Stimulated activated naive CD8-positive, alpha-beta T cell treated with anti-CD3 and anti-CD28 coated beads, Interleukin-15, amount 100 ng/mL, for 72 hours (primary cell): ENCODE measurements around the gene NEU1.
"Not testable (repeated sequence)": the region's sequence is repeated elsewhere in the genome, so short reads cannot be mapped to it uniquely, and the experiment has no call there.

Experiments used
- ATAC-seq: fragments of 150-1000 bp; cut with Tn5 transposase; 2 replicates; pipeline ENCODE4 v1.10.0; 2021; ENCODE audit warnings: mild to moderate bottlenecking, moderate library complexity
- DNase-seq, 2 donors: peaks; one replicate each; pipeline ENCODE4 v3.0.0; 2021 to 2022
- H3K27ac Mint-ChIP-seq, 2 donors: one replicate each; pipeline ENCODE4 v1.8.0; 2022; ENCODE audit warnings: mild to moderate bottlenecking in 2 of 2, mixed read lengths in 2 of 2, moderate library complexity in 2 of 2
- H3K27me3 Mint-ChIP-seq: one replicate; pipeline ENCODE4 v1.8.0; 2022; ENCODE audit warnings: mixed read lengths
- H3K4me1 Mint-ChIP-seq: one replicate; pipeline ENCODE4 v1.8.0; 2022; ENCODE audit warnings: mild to moderate bottlenecking, mixed read lengths
- H3K4me3 Mint-ChIP-seq, 2 donors: one replicate each; pipeline ENCODE4 v1.8.0; 2022; ENCODE audit warnings: mild to moderate bottlenecking in 2 of 2, mixed read lengths in 2 of 2, moderate library complexity in 1 of 2
- H3K9me3 Mint-ChIP-seq, 2 donors: one replicate each; pipeline ENCODE4 v1.8.0; 2022; ENCODE audit warnings: mixed read lengths in 2 of 2

The NEU1 gene

DNA sequence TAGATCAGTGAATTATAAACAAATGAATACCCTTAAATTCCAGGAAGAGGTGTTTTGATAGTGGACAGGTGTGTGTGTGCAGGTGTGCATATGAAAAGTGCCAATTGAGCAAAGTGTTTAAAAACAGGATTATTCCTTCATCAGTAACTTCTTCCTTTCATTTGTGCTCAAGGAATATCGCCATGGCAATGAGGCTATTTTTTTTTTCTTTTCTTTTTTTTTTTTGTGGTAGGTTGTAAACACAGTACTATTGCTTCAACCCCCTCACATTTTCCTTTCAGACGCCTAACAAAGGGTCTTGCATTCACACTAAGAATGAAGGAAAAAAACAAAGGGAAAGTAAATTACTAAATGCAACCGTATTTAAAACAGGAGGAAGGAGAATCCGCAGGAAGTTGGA is 37.1 kb downstream of the NEU1 start:
- Mint-ChIP-seq H3K27ac (peak overlapping the region in 1 of 2 donors; percentile 86), H3K9me3 (no peaks in the 10 kb centered on the region), H3K4me3 (peak overlapping the region in 1 of 2 donors; percentile 89), H3K4me1 (peaks cover 59% of the 10 kb centered on the region), H3K27me3 (no peaks in the 10 kb centered on the region)
- DNase-seq = no peak
- no peak for ATAC-seq

- H3K27ac Mint-ChIP-seq, H3K4me3 Mint-ChIP-seq: not testable (repeated sequence)
- H3K4me1 Mint-ChIP-seq = peaks cover 66% of the 10 kb centered on the region
Measured at GRCh38 chr6:31823592-31824196, 38.9 kb downstream of the NEU1 start.

GRCh38 chr6:31822036-31822821 is 40.4 kb downstream of the NEU1 start:
- Mint-ChIP-seq H3K9me3 (no peaks in the 10 kb centered on the region), H3K4me3 (peak overlapping the region; percentile 93 to 96), H3K27ac (peak overlapping the region; percentile 98 to 99), H3K4me1 (peaks cover 78% of the 10 kb centered on the region), H3K27me3 (no peaks in the 10 kb centered on the region)
- DNase-seq (peak; percentile 50 to 69), ATAC-seq (peak; percentile 51)

More at GRCh38 chr6:31823592-31824196, 38.9 kb downstream of the NEU1 start:
- not testable (repeated sequence) for H3K9me3 Mint-ChIP-seq, ATAC-seq, DNase-seq, H3K27me3 Mint-ChIP-seq

- peaks cover 71% of the 10 kb centered on the region for H3K4me1 Mint-ChIP-seq
Measured at GRCh38 chr6:31821301-31822035, 41.2 kb downstream of the NEU1 start.

DNA sequence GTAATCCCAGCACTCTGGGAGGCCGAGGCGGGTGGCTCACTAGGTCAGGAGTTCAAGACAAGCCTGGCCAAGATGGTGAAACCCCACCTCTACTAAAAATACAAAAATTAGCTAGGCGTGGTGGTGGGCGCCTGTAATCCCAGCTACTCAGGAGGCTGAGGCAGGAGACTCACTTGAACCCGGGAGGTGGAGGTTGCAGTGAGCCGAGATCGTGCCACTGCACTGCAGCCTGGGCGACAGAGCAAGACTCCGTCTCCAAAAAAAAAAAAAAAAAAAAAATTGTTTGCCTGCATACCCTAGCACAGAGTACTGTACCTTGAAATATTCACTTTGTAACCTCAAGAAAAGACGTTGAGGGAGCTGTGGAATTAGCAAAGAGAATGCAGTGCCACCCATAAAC is 42.2 kb downstream of the NEU1 start:
- H3K27me3 Mint-ChIP-seq, H3K27ac Mint-ChIP-seq, DNase-seq, H3K9me3 Mint-ChIP-seq, ATAC-seq: not testable (repeated sequence)
- peak overlapping the region; percentile 93 to 96 for H3K4me3 Mint-ChIP-seq
- H3K4me1 Mint-ChIP-seq = peaks cover 60% of the 10 kb centered on the region

More at GRCh38 chr6:31821301-31822035, 41.2 kb downstream of the NEU1 start:
- peak; percentile 65 to 73 for DNase-seq
- H3K27ac Mint-ChIP-seq = peak overlapping the region; percentile 98 to 99
- no peaks in the 10 kb centered on the region for H3K27me3 Mint-ChIP-seq
- H3K9me3 Mint-ChIP-seq = no peaks in the 10 kb centered on the region
- peak overlapping the region; percentile 93 to 96 for H3K4me3 Mint-ChIP-seq
- ATAC-seq = peak; percentile 65

- peak overlapping the region in 1 of 2 donors; percentile 9 for H3K4me3 Mint-ChIP-seq
- H3K9me3 Mint-ChIP-seq = no peaks in the 10 kb centered on the region
- DNase-seq (no peak), ATAC-seq (no peak)
- H3K27ac Mint-ChIP-seq = no peak overlapping the region
- no peaks in the 10 kb centered on the region for H3K27me3 Mint-ChIP-seq
- peaks cover 57% of the 10 kb centered on the region for H3K4me1 Mint-ChIP-seq
Measured at GRCh38 chr6:31819871-31820299, 42.7 kb downstream of the NEU1 start.

DNA sequence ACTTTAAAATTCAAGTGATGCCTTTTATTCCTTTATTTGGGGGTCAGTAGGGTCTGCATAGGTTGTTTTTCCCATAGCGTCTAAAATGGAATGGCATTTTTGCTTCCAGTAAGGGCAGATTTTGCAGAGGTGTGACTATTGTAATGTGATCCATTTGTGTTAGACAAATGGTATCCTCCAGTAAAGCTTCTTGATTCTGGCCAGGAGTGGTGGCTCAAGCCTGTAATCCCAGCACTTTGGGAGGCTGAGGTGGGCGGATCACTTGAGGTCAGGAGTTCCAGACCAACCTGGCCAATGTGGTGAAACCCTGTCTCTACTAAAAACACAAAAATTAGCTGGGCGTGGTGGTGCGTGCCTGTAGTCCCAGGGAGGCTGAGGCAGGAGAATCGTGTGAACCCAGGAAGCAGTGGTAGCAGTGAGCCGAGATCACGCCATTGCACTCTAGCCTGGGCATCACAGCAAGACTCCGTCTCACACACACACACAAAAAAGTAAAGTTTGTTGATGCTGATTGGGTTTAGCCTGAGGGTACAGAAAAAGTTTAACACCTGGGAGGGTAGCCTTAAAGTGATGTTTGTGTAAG is 44.6 kb downstream of the NEU1 start:
- H3K27me3 Mint-ChIP-seq = not testable (repeated sequence)

GRCh38 chr6:31817133-31817928 is 45.3 kb downstream of the NEU1 start:
- Mint-ChIP-seq H3K27ac (peak overlapping the region; percentile 89 to 91), H3K4me1 (peaks cover 59% of the 10 kb centered on the region), H3K4me3 (peak overlapping the region; percentile 85 to 91)
- peak; percentile 54 for ATAC-seq
- H3K27me3 Mint-ChIP-seq, H3K9me3 Mint-ChIP-seq: not testable (repeated sequence)
- DNase-seq = peak in 1 of 2 donors; percentile 34

More for the DNA sequence above, 44.6 kb downstream of the NEU1 start:
- H3K4me3 Mint-ChIP-seq = peak overlapping the region; percentile 85 to 91
- DNase-seq, ATAC-seq, H3K9me3 Mint-ChIP-seq: not testable (repeated sequence)
- peak overlapping the region; percentile 89 to 91 for H3K27ac Mint-ChIP-seq
- H3K4me1 Mint-ChIP-seq = peaks cover 59% of the 10 kb centered on the region

DNA sequence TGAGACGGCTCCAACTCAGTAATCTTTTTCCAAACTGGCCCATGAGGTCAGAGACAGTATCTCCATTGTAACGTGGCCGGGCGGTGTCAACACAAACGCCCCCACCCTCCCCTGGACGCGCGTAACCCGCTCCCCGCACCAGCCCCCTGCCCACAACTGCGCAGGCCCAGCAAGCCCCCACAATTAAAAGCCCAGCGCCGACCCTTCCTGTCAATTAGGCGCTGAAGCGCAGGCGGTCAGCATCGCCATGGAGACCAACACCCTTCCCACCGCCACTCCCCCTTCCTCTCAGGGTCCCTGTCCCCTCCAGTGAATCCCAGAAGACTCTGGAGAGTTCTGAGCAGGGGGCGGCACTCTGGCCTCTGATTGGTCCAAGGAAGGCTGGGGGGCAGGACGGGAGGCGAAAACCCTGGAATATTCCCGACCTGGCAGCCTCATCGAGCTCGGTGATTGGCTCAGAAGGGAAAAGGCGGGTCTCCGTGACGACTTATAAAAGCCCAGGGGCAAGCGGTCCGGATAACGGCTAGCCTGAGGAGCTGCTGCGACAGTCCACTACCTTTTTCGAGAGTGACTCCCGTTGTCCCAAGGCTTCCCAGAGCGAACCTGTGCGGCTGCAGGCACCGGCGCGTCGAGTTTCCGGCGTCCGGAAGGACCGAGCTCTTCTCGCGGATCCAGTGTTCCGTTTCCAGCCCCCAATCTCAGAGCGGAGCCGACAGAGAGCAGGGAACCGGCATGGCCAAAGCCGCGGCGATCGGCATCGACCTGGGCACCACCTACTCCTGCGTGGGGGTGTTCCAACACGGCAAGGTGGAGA is 47.4 kb downstream of the NEU1 start, which contains the start of the genes HSPA1A and HSPA1L:
Gene HSPA1A (plus strand): TSS at position 519 of the 814 bp plus-strand sequence. CDS start 214 bp downstream, at position 733.
Gene HSPA1L (minus strand): TSS at position 259 of the 814 bp plus-strand sequence. CDS start 3,311 bp downstream, outside the sequence.
- Mint-ChIP-seq H3K4me3 (peak within 1 kb of the TSS; percentile 96 to 98), H3K27me3 (no peaks in the 10 kb centered on the region), H3K4me1 (peaks cover 48% of the 10 kb centered on the region), H3K27ac (peak within 1 kb of the TSS; percentile 82 to 95), H3K9me3 (no peaks in the 10 kb centered on the region)
- DNase-seq = peak; percentile 57 to 65
- ATAC-seq = peak; percentile 39

DNA sequence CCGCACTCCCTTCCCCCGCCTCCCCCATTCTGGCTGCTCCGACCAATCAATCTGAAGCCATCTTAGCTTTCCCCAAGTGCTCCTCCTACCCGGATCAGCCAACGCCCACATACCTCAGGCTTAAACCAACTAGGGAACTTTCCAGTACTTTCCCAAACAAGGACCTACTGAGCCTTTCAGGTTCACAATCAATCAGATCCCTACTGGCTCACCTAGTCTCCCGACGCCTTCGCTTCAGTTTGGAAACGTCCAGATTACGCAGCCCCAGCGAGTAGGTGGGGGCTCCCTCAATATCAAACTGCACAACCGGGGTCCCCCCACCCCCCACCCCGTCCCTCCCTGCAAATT is 48.0 kb downstream of the NEU1 start:
- H3K27me3 Mint-ChIP-seq = no peaks in the 10 kb centered on the region
- no peaks in the 10 kb centered on the region for H3K9me3 Mint-ChIP-seq
- peaks cover 43% of the 10 kb centered on the region for H3K4me1 Mint-ChIP-seq

DNA sequence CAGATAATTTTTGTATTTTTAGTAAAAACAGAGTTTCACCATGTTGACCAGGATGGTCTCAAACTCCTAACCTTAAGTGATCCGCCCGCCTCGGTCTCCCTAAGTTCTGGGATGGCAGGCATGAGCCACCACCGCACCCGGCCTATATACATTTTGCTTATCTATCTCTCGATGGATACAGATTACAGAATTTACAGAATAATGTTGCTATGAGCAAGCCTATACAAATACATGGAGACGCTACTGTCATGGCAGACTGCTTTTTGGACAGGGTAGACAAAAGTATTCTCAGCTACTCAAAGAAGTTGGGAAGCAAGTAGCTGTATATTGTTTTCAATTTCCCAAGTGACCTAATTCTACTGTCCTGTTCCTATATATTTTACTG is 49.2 kb downstream of the NEU1 start:
- Mint-ChIP-seq H3K27ac (peak overlapping the region in 1 of 2 donors; percentile 93), H3K4me3 (peak overlapping the region in 1 of 2 donors; percentile 96), H3K27me3 (no peaks in the 10 kb centered on the region), H3K9me3 (no peaks in the 10 kb centered on the region), H3K4me1 (peaks cover 37% of the 10 kb centered on the region)
- ATAC-seq = no peak
- no peak for DNase-seq

More for the DNA sequence above, 48.0 kb downstream of the NEU1 start:
- H3K27ac Mint-ChIP-seq = peak overlapping the region; percentile 71 to 95
- ATAC-seq = peak; percentile 46
- peak overlapping the region; percentile 96 to 98 for H3K4me3 Mint-ChIP-seq
- DNase-seq = peak in 1 of 2 donors; percentile 62

- peaks cover 31% of the 10 kb centered on the region for H3K4me1 Mint-ChIP-seq
- no peaks in the 10 kb centered on the region for H3K27me3 Mint-ChIP-seq
- H3K4me3 Mint-ChIP-seq = no peak overlapping the region
- H3K27ac Mint-ChIP-seq = no peak overlapping the region
- H3K9me3 Mint-ChIP-seq = no peaks in the 10 kb centered on the region
- DNase-seq (no peak), ATAC-seq (no peak)
Measured at GRCh38 chr6:31811645-31812044, 51.0 kb downstream of the NEU1 start.

DNA sequence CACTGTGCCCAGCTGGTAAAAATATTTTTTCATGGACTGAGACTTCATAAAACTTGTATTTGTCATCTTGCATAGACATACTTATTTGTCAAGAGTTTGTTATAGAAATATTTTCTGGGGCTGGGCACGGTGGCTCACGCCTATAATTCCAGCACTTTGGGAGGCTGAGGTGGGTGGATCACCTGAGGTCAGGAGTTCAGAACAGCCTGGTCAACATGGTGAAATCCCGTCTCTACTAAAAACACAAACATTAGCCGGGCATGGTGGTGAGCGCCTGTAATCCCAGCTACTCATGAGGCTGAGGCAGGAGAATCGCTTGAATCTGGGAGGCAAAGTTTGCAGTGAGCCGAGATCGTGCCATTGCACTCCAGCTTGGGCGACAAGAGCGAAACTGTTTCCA is 54.0 kb downstream of the NEU1 start:
- not testable (repeated sequence) for H3K27ac Mint-ChIP-seq, H3K9me3 Mint-ChIP-seq, ATAC-seq, H3K27me3 Mint-ChIP-seq, DNase-seq, H3K4me3 Mint-ChIP-seq
- peaks cover 35% of the 10 kb centered on the region for H3K4me1 Mint-ChIP-seq
